Measurements from ENCODE around the gene KIAA0825. TPM values are rescaled to one million over a fixed set of nuclear protein-coding genes. Genes with fewer than 3 reads are reported as not detected.

The KIAA0825 gene
- total and polyA plus RNA-seq, 2 donors (not counting 1 experiment from before 2014, with no cell fraction given), result 1.7 to 3.6 TPM

DNA sequence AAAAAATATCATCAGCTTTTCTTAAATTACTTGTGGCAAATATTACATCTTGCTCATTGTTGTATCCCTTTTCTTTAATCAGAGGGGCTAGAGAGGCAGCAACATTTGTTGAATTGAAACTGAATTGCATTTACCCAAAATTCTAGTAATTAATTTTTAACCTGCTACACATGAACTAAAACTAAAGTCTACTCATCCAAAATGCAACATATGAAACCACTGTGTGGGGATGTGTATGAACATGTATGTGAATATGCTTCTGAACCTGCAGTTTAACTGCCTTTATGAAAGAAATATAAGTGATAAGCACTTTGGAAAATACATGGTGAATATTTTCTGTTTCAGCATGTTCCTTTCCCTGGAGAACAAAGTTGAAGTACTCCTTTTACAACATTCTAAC lies 158.5 kb downstream of the KIAA0825 start:
- no peaks in the 10 kb centered on the region for H3K4me1 ChIP-seq (ENCODE audit: control insufficient read depth, extremely low read depth, insufficient read depth, low read length)
- no peak overlapping the region for H3K4me2 ChIP-seq (ENCODE audit: extremely low read depth, insufficient read depth, low read length)
- H3K27me3 ChIP-seq (ENCODE audit: control insufficient read depth, insufficient read depth, low read length), result no peaks in the 10 kb centered on the region
- H3K4me3 ChIP-seq (replicated peaks in 1 of 4; ENCODE audit: control extremely low read depth in 1 of 4, insufficient read depth in 1 of 4, low read depth in 3 of 4, low read length in 4 of 4), result no peak overlapping the region
- no peaks in the 10 kb centered on the region for H4K20me1 ChIP-seq (ENCODE audit: control insufficient read depth, extremely low read depth, insufficient read depth, low read length)
- no peaks in the 10 kb centered on the region for H3K36me3 ChIP-seq (ENCODE audit: control insufficient read depth, insufficient read depth, low read length)
- TF ChIP-seq CTCF (conservative IDR thresholded peaks at IDR 0.05 in 1 of 2, IDR thresholded peaks at IDR 0.05 in 1 of 2; ENCODE audit: low read depth in 1 of 2, low read length in 2 of 2) (no peak), EZH2 (IDR thresholded peaks at IDR 0.05; ENCODE audit: low read length, missing control alignments) (no peak)
- no peak overlapping the region for H2AFZ ChIP-seq (ENCODE audit: low read length)
- no peak for DNase-seq (ENCODE audit: low read depth in 2 of 2)
- H3K9ac ChIP-seq (ENCODE audit: insufficient read depth, low read length), result no peak overlapping the region
- no peaks in the 10 kb centered on the region for H3K79me2 ChIP-seq (ENCODE audit: control insufficient read depth, insufficient read depth, low read length)
- H3K9me3 ChIP-seq (ENCODE audit: control insufficient read depth, insufficient read depth, low read depth, low read length), result no peaks in the 10 kb centered on the region
- H3K27ac ChIP-seq (ENCODE audit: insufficient read depth, low read length), result no peak overlapping the region

- Histone ChIP-seq H3K9ac (ENCODE audit: insufficient read depth, low read length) (no peak overlapping the region), H3K4me1 (ENCODE audit: control insufficient read depth, extremely low read depth, insufficient read depth, low read length) (no peaks in the 10 kb centered on the region), H3K27me3 (ENCODE audit: control insufficient read depth, insufficient read depth, low read length) (no peaks in the 10 kb centered on the region), H3K4me3 (replicated peaks in 1 of 4; ENCODE audit: control extremely low read depth in 1 of 4, insufficient read depth in 1 of 4, low read depth in 3 of 4, low read length in 4 of 4) (no peak overlapping the region), H2AFZ (ENCODE audit: low read length) (no peak overlapping the region), H3K27ac (ENCODE audit: insufficient read depth, low read length) (no peak overlapping the region), H3K79me2 (ENCODE audit: control insufficient read depth, insufficient read depth, low read length) (no peaks in the 10 kb centered on the region), H3K36me3 (ENCODE audit: control insufficient read depth, insufficient read depth, low read length) (no peaks in the 10 kb centered on the region), H3K9me3 (ENCODE audit: control insufficient read depth, insufficient read depth, low read depth, low read length) (no peaks in the 10 kb centered on the region), H3K4me2 (ENCODE audit: extremely low read depth, insufficient read depth, low read length) (no peak overlapping the region), H4K20me1 (ENCODE audit: control insufficient read depth, extremely low read depth, insufficient read depth, low read length) (no peaks in the 10 kb centered on the region)
- TF ChIP-seq EZH2 (IDR thresholded peaks at IDR 0.05; ENCODE audit: low read length, missing control alignments) (no peak), CTCF (conservative IDR thresholded peaks at IDR 0.05 in 1 of 2, IDR thresholded peaks at IDR 0.05 in 1 of 2; ENCODE audit: low read depth in 1 of 2, low read length in 2 of 2) (no peak)
- DNase-seq (ENCODE audit: low read depth in 2 of 2), result no peak
Observed at GRCh38 chr5:94457788-94458187, 160.6 kb downstream of the KIAA0825 start.

DNA sequence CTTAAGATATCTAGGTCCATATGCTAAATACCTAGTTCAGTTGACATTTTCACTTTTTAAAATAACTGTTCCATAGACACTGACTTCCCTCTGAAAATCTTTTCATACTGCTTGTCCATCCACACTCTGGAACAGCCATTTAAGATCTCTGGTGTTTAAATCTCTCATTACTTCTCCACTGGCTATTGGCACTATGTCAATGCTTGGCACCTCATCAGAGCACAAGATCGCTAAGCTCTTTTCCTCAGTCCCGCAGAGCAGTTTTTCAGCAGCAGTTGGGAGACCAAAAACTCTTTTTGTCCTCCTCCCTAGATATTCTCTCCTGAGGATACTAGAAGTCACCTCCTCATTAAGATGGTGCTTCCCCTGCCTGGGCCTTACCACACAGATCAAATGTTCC lies 172.7 kb downstream of the KIAA0825 start:
- TF ChIP-seq CTCF (conservative IDR thresholded peaks at IDR 0.05 in 1 of 2, IDR thresholded peaks at IDR 0.05 in 1 of 2; ENCODE audit: low read depth in 1 of 2, low read length in 2 of 2), result no peak
- TF ChIP-seq EZH2 (IDR thresholded peaks at IDR 0.05; ENCODE audit: low read length, missing control alignments), result no peak
- no peak for DNase-seq (ENCODE audit: low read depth in 2 of 2)
- Histone ChIP-seq H3K9me3 (ENCODE audit: control insufficient read depth, insufficient read depth, low read depth, low read length) (no peaks in the 10 kb centered on the region), H3K4me2 (ENCODE audit: extremely low read depth, insufficient read depth, low read length) (no peak overlapping the region), H3K27ac (ENCODE audit: insufficient read depth, low read length) (no peak overlapping the region), H3K27me3 (ENCODE audit: control insufficient read depth, insufficient read depth, low read length) (no peaks in the 10 kb centered on the region), H3K4me3 (replicated peaks in 1 of 4; ENCODE audit: control extremely low read depth in 1 of 4, insufficient read depth in 1 of 4, low read depth in 3 of 4, low read length in 4 of 4) (no peak overlapping the region), H4K20me1 (ENCODE audit: control insufficient read depth, extremely low read depth, insufficient read depth, low read length) (no peaks in the 10 kb centered on the region), H3K9ac (ENCODE audit: insufficient read depth, low read length) (no peak overlapping the region), H3K79me2 (ENCODE audit: control insufficient read depth, insufficient read depth, low read length) (no peaks in the 10 kb centered on the region), H3K4me1 (ENCODE audit: control insufficient read depth, extremely low read depth, insufficient read depth, low read length) (no peaks in the 10 kb centered on the region), H3K36me3 (ENCODE audit: control insufficient read depth, insufficient read depth, low read length) (no peaks in the 10 kb centered on the region), H2AFZ (ENCODE audit: low read length) (no peak overlapping the region)

Data from fibroblast of lung (primary cell).